Mucosa of rectum (tissue), 2 donors: ENCODE measurements around the gene FUT7.

Source experiments
- H3K27ac ChIP-seq, 2 donors: one replicate each; pipeline ENCODE4 v1.7.0; 2013; ENCODE audit warnings: inconsistent platforms in 2 of 2, low read depth in 2 of 2, low read length in 2 of 2
- H3K27me3 ChIP-seq, 2 donors: one replicate each; pipeline ENCODE4 v1.7.0; 2013; ENCODE audit warnings: low read length in 2 of 2; ENCODE audit not compliant: control insufficient read depth in 2 of 2, insufficient read depth in 2 of 2
- H3K36me3 ChIP-seq, 2 donors: one replicate each; pipeline ENCODE4 v1.7.0; 2013; ENCODE audit warnings: low read length in 2 of 2; ENCODE audit not compliant: control insufficient read depth in 2 of 2, insufficient read depth in 2 of 2
- H3K4me1 ChIP-seq, 2 donors: one replicate each; pipeline ENCODE4 v1.7.0; 2013; ENCODE audit warnings: low read length in 2 of 2, mild to moderate bottlenecking in 1 of 2; ENCODE audit not compliant: control insufficient read depth in 2 of 2, insufficient read depth in 2 of 2
- H3K4me3 ChIP-seq, 2 donors: one replicate each; pipeline ENCODE4 v1.7.0; 2013; ENCODE audit warnings: low read length in 2 of 2
- H3K9ac ChIP-seq, 2 donors: one replicate each; pipeline ENCODE4 v1.7.0; 2013; ENCODE audit warnings: low read length in 2 of 2, low read depth in 1 of 2, mild to moderate bottlenecking in 1 of 2
- H3K9me3 ChIP-seq, 2 donors: one replicate each; pipeline ENCODE4 v1.7.0; 2013; ENCODE audit warnings: low read length in 2 of 2; ENCODE audit not compliant: control insufficient read depth in 2 of 2
- donor health status: healthy.
- donor health status: Normal muscosa, but diverticular disease.

The FUT7 gene

GRCh38 chr9:136983167-136983566 is 48.7 kb downstream of the FUT7 start:
- Histone ChIP-seq H3K9me3 (no peaks in the 10 kb centered on the region), H3K4me1 (no peaks in the 10 kb centered on the region), H3K27me3 (peaks cover 8 to 11% of the 10 kb centered on the region in 2 donors), H3K27ac (no peak overlapping the region), H3K4me3 (no peak overlapping the region), H3K9ac (no peak overlapping the region), H3K36me3 (no peaks in the 10 kb centered on the region)

DNA sequence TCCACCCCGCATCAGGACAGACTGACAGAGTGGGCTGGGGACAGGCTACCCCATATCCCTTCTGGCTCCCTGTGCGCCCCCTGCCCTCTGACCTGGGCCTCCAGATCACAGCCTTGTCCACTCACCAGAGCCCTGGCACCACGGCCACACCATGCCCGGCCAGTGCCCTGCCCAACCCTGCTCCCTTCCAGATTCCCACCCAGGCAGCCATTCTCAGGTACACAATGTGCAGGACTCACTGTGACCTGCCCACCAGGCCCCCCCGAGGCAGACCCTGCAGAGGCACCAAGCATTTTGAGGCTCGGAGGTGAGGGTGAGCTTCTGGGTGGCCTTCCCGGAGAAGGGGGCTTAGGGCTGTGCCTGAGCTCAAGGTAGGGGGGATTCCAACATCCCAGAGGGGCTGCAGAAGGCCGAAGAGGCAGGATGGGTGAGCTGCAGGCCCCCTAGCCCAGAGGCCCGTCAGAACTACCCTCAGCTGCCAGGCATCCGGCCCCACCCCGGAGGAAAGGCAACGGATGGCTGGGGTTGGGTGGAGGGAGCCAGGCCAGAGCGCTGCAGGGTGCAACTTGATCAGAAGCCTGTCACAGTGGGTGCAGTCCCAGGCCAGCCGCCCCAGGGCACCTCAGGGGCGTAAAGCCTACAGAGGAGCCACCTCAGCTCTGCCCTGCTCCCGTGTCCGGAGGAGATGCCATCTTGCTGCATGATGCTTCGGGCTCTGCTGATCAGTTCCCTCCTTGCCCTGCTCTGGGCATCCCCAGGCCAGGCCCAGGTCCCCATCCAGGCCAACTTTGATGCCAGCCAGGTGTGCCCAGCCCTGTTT is 49.4 kb downstream of the FUT7 start, which contains the start of gene LCNL1:
TSS of gene LCNL1 (plus strand) at position 762 of the 820 bp plus-strand sequence. CDS start 594 bp downstream, outside the sequence.
- no peak within 1 kb of the TSS for H3K27ac ChIP-seq
- H3K9ac ChIP-seq: no peak within 1 kb of the TSS
- H3K9me3 ChIP-seq: no peaks in the 10 kb centered on the region
- no peaks in the 10 kb centered on the region for H3K36me3 ChIP-seq
- H3K27me3 ChIP-seq: peaks cover 8 to 11% of the 10 kb centered on the region in 2 donors
- no peak within 1 kb of the TSS for H3K4me3 ChIP-seq
- peaks cover 0 to 3% of the 10 kb centered on the region in 2 donors for H3K4me1 ChIP-seq

DNA sequence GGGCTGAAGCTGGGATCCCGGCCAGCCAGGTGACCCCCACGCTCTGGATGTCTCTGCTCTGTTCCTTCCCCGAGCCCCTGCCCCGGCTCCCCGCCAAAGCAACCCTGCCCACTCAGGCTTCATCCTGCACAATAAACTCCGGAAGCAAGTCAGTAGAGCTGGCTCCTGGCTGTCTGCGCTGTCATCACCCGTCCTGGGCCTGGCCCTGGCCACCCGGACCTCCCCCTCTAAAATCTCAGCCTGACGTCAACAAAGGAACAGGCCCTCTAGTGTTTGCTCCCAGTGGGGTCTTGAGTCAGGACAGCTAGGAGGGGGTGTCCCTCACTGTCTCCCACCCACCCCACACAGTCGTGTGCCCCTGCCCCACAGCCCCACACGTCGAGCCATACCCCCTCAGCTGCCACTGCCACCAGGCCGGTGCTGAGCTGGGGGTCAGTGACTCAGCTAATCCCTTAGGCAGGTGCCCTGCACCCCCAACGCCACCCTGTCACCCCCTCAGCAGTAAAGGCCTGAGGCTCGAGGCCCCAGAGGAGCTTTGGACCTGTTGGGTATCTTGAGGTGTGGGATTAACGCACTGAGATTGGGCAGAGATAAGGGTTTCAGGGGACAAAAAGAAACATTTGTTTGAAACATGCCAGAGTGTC is 50.2 kb downstream of the FUT7 start:
- peaks cover 0 to 3% of the 10 kb centered on the region in 2 donors for H3K4me1 ChIP-seq
- no peaks in the 10 kb centered on the region for H3K9me3 ChIP-seq
- no peak overlapping the region for H3K4me3 ChIP-seq
- no peak overlapping the region for H3K9ac ChIP-seq
- H3K36me3 ChIP-seq: no peaks in the 10 kb centered on the region
- H3K27me3 ChIP-seq: peaks cover 8 to 11% of the 10 kb centered on the region in 2 donors
- H3K27ac ChIP-seq: no peak overlapping the region

DNA sequence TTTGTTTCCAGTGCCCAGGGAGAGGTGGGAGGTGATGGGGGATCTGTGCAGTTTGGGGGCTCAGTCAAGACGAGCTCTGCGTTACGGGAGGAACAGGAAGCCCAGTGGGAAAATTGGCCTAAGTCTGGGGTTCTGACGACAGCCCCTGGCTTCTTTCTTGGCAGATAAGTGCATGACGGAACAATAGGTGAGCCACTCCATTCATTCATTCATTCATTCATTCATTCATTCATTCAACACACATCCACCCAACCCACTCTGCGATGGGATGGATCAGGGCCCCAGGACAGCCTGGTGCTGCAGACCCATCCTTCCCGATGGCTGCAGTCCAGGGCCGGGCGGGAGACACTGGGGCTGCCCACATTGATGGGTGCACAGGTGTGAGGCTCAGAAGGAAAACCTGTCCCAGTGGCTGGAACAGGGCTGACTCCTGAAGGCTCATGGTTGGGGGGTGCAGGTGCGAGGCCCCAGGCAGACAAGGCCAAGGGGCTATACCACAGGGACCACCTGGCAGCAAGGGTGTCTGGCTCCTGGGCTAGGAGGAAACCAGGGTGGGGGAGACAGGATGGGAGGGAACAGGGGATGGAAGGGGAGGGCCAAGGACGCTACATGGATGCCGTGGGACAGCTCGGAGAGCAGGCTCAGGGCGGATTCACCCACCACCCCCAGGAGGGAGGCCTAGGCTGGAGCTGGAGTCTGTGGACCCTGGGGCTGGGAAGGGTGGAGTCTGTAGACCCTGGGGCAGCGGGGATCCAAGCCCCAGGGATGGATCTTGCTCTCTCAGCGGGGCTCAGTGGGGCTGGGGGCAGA is 51.0 kb downstream of the FUT7 start:
- Histone ChIP-seq H3K4me3 (no peak overlapping the region), H3K27me3 (peaks cover 8% of the 10 kb centered on the region in 2 donors), H3K27ac (no peak overlapping the region), H3K4me1 (peaks cover 0 to 3% of the 10 kb centered on the region in 2 donors), H3K9ac (no peak overlapping the region), H3K9me3 (no peaks in the 10 kb centered on the region), H3K36me3 (no peaks in the 10 kb centered on the region)
